ENCODE measurements around the gene TMEM140. TPM values are rescaled to one million over a fixed set of nuclear protein-coding genes. Genes with fewer than 3 reads are reported as not detected.

TMEM140 gene
- total RNA-seq, 1 donor from 2014 or later: 19.4 TPM

- no peak for DNase-seq (ENCODE audit: low spot score)
Measured at GRCh38 chr7:135174941-135175340, 27.1 kb downstream of the TMEM140 start.

DNA sequence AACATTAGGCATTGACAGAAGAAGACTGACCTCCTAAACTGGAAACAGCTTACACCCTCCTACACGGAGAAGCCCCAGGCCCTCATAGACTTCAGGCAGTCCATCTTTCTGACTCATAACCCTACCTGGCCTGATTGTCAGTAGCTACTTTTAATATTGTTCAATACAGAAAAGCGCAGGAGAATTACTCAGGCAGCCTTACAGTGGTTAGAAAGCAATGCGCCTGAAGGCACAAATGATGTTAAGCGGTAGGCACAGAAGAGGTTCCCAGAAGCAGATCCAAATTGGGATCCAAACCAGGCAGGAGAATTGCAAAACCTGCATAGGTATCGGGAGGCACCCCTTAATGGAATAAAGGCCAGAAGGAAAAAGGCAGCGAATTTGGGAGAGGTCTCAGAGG, 28.1 kb downstream of the TMEM140 start:
- no peak for DNase-seq (ENCODE audit: low spot score)

DNA sequence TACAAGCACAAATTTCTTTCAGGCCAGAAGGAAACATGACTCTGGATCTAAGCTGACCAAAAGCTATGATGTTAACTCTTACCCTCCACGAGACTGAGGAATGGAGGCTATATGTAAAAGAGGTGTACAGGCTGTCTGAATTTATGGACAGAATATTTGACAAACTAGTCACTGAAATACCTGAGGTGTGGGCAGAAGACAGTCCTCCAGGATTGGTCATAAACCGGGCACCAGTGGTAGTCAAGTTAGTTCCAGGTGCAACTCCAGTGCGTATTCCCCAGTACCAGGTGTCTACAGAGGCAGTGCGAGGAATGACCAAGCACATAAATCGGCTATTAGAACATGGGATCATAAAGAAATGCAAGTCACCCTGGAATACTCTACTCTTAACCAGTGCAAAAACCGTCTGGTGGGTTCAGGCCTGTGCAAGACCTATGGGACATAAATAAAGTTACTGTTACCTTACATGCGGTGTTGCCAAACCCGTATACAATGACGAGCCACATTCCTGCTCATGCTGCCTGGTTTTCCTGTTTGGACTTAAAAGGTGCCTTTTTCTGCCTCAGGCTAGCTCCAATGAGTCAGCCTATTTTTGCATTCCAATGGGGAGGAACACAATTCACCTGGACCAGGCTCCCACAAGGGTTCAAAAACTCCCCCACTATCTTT, 29.3 kb downstream of the TMEM140 start:
- DNase-seq (ENCODE audit: low spot score): no peak

DNA sequence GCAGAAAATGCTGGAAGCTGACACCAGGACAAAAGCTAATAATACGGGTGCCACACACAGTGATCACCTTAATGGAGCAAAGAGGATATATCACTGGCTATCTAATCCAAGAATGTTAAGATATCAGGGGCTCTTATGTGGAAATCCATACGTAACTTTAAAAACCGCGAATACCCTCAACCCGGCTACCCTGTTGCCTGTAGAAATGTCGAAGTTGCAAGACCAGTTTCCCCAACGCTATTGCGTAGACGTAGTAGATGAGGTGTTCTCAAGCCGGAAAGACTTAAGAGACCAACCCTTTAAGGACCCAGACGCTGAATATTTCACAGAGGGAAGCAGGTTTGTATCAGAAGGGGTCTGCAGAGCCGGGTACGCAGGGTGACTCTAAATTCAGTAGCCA, 30.5 kb downstream of the TMEM140 start:
- no peak for DNase-seq (ENCODE audit: low spot score)

- peak; percentile 49 for DNase-seq (ENCODE audit: low spot score)
Measured at GRCh38 chr7:135179321-135179925, 31.6 kb downstream of the TMEM140 start.

DNA sequence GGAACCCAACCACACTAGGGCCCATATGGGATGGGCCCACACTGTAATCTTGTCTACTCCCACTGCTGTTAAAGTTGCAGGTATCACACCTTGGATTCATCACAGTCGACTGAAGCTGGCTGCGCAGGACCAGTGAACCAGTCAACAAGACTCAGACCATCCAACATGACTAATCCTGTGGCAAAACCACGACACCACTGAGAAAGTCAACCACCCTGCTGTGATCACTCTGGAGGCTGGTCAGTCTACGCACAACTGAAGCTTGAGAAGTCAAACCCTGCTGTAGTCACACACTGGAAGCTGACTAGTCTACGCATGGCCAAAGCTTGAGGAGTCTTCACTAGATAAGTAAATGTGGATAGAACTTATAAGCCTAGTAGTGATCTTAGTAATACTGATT, 32.2 kb downstream of the TMEM140 start:
- DNase-seq (ENCODE audit: low spot score): no peak

DNA sequence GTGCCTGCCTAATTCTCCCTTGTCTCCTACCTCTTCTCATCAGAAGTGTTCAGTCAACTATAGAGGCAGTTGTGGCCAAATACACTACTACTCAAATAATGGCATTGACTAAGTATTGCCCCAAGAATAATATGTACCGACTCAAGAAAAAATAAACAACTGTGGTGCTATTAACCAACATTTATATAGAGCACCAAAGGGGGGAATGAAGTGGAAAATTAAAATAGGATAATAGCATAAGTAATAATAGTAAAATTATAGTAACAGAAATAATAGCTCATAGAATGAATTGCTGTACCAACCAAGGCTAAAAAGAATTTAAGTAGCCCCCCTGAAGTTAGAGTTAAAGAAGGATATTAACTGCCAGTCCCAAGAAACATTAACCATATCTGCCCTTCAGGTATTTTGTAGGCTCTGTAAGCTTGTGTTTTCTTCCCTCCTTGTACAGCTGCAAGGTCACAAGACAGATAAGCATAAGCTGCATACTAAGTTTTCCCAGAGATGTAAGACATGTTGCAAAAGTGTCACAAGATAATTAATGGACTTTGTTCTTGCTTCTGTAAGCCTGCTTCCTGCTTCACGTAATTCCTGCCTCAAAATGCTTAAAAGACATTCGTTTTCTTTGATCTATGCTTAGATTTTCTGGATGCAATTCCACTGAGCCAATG, 33.5 kb downstream of the TMEM140 start:
- DNase-seq (ENCODE audit: low spot score): no peak

DNA sequence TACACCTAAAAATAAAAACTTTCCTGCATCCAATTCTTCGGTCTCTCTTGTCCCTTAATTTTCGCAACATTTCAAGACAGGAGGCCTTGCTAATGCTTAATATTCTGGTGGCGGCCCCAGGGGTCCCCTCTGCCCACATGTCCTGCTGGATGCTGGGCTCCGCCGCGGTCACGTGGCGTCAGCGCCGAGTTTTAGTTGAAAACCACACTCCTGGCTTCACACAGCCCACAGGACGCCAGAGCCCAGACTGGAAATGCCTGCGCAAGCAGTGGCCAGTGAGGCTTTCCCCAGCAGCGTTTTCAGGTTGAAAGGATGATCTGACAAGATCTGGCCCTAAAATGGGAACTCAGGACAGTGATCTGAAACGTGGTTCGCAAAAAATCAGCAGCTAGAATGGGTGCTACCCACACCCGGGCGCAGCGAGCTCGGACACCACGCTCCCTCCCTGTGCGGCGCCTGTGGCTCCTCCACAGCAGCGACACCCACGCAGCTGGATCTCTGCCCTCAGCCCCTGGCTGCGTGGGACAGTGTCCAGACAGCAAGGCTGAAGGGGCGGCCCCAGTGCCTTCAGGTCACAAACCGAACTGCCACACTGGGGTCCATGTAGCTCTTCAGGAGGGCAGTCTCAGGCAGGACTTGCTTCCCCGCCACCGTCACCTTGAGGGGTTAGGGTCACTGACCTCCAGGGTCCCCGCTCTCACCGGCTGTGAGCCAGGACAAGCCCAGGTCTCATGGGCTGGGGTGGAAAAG, 34.2 kb downstream of the TMEM140 start:
- DNase-seq (ENCODE audit: low spot score): no peak

- no peak for DNase-seq (ENCODE audit: low spot score)
Measured at GRCh38 chr7:135183478-135183877, 35.6 kb downstream of the TMEM140 start.

GRCh38 chr7:135184254-135184841, 36.5 kb downstream of the TMEM140 start:
- no peak for DNase-seq (ENCODE audit: low spot score)

GRCh38 chr7:135185471-135186260, 37.8 kb downstream of the TMEM140 start:
- no peak for DNase-seq (ENCODE audit: low spot score)

GRCh38 chr7:135186261-135186540, 38.3 kb downstream of the TMEM140 start:
- DNase-seq (ENCODE audit: low spot score): no peak

DNA sequence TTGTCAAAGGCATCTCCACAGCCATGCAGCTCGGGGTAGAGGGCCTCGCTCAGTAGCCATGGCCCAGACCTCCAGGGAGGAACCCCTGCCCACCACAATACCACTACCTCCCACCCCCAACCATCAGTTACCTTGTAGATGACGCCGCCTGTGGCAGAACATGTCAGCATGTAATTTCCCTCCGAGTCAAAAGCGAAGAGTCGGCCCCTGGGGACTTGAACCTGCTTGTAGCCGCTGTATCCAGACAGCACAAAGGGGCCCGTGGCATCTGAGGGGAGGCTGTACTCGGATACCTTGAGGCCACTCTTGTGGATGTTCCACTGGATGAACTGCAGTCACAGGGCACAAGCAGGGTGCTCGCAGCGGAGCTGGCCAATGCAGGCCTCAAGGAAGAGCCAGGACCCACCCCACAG, 39.0 kb downstream of the TMEM140 start:
- DNase-seq (ENCODE audit: low spot score): no peak

- DNase-seq (ENCODE audit: low spot score): no peak
Measured at GRCh38 chr7:135188298-135188984, 40.6 kb downstream of the TMEM140 start.

DNA sequence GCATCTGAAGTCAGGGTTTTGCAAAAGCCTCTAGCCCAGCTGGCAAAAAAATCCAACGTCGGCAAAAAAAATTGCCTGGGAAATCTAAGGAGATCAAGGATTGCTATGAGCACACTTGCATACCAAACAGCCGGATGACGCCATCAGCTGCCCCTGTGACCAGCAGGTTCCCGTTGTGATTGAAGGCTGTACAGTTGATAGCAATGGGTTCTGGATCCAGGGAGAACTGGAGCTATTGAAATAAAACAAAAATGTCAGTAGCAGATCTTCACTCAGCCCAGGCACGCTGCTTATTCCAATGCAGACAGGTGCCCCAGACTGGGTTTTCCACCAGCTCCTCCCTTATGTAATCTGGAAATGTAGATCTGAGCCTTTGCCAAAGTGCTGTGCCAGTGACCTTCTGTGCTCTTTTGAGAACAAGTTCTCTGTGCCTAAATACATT, 41.4 kb downstream of the TMEM140 start:
- DNase-seq (ENCODE audit: low spot score): no peak

DNA sequence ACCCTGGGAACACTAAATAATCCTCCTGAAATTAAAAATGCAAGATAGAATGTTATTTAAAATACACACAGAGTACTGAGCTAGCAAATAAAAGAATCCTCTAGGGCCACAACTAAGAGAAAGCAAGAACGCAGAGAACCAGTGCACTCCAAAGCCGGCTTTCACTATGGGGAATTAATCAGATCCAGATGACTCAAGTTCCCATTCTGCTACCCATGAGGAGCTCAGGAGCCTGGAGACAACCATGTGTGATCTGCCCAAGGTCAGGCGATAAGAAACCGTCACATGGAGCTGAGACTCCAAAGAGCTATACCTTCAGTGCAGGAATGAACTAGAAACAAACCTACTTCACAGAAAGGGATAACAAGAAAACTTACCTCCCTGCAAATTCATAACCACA, 42.1 kb downstream of the TMEM140 start:
- no peak for DNase-seq (ENCODE audit: low spot score)

GRCh38 chr7:135190703-135191102, 42.8 kb downstream of the TMEM140 start:
- no peak for DNase-seq (ENCODE audit: low spot score)

DNA sequence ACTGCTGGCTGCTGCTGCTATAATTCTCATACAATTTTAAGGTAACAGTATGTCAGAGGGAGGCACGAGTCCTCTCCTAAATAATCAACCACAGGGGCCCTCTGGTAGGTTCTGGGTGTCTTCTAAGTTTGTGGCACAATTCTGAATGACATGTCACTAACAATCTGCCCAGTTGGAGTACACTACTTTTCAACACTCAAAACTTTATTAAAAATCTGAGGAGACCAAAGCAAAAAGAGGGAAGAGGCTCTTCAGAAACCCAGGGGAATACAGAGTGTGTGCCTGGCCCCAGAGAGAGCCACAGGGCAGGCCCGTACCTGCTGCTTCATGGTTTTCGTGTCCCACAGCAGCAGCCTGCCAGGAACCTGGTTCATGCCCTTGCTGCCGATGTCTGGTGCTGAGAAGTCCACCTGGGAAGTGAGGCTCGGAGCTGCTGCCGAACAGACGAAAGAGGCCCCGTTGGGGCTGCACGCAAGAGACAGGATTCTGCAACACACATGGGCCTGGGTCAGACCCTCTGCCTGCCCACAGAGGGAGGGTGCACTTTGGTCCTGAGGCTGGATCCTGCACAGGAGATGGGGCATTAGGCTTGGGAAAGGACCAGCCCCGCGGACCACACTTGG, 45.2 kb downstream of the TMEM140 start:
- no peak for DNase-seq (ENCODE audit: low spot score)

GRCh38 chr7:135193615-135194081, 45.8 kb downstream of the TMEM140 start:
- DNase-seq (ENCODE audit: low spot score): no peak

DNA sequence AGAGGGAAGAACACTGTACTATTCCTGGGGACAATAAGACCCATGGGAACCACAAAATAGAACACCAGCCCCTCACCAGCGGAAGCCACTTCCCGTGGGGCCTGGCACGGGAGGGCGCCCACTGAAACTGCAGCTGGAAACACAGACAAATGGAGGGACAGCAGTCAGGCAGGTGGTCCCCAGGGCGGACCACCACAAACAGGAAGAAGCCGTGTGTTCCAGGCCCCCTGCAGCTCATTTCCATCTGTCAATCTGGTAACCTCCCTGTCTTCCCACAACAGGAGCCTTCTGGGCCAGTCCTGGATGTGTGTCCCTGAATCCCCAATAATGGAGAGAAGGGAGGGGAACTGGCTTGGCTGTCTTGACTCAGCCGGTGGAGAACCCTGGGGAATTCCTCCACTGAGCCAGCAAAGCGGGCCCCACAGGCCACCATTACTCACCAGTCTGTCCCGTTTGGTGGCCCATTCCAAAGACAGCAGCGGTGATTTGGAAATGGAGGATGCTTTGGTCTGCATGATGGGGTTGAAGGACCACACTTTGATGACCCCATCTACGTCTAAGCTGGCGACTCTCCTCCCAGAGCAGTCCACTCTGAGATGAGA, 46.7 kb downstream of the TMEM140 start:
- no peak for DNase-seq (ENCODE audit: low spot score)

All from mucosa of gallbladder (tissue), 1 donor.